OCI-LY1 (cell line): ENCODE results near the gene CD82.
A peak's percentile ranks its signal among the peaks of the same experiment; 100 is the strongest.

ENCODE experiments used
- CTCF ChIP-seq: fragments of 200-600 bp; sonication (generic), shearing (Covaris generic); IDR thresholded peaks from 2 replicates; pipeline ENCODE4 v1.5.1; 2017; ENCODE audit warnings: mild to moderate bottlenecking, antibody characterized with exemption, low read length, moderate library complexity, mixed read lengths
- EZH2 ChIP-seq: fragments of 200-600 bp; sonication (generic), shearing (Covaris generic); IDR thresholded peaks from 2 replicates; pipeline ENCODE4 v1.8.0; 2017; ENCODE audit warnings: borderline replicate concordance, mixed run types, mild to moderate bottlenecking, antibody characterized with exemption, low read length, moderate library complexity, mixed read lengths

DNA sequence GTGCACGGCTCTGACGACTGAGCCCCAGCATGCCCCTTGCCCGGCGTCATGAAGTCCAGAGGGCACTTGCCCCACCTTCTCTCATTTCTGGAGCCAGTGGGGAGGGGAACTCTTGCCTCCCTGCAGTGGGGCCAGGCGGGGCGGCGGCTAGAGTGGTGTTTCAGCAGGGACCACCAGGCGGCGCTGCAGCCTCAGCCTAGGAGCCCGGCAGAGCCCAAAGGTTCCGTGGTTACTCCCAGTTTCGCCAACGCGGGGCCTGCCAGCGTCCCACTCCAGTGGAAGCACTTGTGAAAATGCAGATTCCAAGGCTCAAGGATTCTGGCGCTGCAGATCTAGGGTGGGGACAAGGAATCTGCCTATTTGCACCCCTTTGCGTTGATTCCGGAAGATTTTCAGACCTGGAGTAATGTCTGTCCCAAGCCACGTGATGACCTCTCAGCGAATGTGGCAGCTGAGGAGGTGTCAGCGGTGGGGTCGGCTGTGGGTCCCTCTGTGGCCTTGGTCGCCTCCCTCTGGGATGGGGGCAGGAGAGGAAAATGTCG, 55.7 kb downstream of the CD82 start:
- TF ChIP-seq CTCF (peak; percentile 94), EZH2 (no peak)
